VCaP (cell line): Measurements from ENCODE around the gene ZEB2.

ENCODE experiments used
- H3K27ac ChIP-seq: fragments of 450-650 bp; 2 replicates; pipeline ENCODE4 v1.5.1; 2017
- TF ChIP-seq, protein P1 (sequence below): fragments of 450-650 bp; conservative IDR thresholded peaks from 2 replicates; pipeline ENCODE4 v1.5.1; 2017; ENCODE audit warnings: mild to moderate bottlenecking, moderate library complexity

The ZEB2 gene

DNA sequence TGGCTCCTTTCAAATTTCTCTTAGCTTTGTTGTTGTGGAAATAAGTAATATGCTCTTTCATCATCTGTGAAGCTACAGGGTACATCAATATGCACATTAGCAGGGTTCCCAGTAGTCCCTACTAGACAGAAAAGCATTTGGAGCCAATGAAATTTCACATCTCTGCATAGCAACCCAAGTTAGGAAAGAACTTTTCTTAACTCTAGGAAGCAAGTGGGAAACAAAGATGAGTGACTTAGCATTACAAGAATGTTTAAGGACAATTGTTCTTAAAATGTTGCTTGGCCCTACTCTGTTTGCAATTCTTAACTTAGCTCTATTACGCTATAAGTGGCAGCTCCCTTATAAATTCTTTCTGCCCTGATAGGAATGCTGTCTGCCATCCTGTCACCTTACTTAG, 39.6 kb downstream of the ZEB2 start:
- H3K27ac ChIP-seq: no peak overlapping the region
- TF ChIP-seq, protein P1, sequence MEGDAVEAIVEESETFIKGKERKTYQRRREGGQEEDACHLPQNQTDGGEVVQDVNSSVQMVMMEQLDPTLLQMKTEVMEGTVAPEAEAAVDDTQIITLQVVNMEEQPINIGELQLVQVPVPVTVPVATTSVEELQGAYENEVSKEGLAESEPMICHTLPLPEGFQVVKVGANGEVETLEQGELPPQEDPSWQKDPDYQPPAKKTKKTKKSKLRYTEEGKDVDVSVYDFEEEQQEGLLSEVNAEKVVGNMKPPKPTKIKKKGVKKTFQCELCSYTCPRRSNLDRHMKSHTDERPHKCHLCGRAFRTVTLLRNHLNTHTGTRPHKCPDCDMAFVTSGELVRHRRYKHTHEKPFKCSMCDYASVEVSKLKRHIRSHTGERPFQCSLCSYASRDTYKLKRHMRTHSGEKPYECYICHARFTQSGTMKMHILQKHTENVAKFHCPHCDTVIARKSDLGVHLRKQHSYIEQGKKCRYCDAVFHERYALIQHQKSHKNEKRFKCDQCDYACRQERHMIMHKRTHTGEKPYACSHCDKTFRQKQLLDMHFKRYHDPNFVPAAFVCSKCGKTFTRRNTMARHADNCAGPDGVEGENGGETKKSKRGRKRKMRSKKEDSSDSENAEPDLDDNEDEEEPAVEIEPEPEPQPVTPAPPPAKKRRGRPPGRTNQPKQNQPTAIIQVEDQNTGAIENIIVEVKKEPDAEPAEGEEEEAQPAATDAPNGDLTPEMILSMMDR: no peak

DNA sequence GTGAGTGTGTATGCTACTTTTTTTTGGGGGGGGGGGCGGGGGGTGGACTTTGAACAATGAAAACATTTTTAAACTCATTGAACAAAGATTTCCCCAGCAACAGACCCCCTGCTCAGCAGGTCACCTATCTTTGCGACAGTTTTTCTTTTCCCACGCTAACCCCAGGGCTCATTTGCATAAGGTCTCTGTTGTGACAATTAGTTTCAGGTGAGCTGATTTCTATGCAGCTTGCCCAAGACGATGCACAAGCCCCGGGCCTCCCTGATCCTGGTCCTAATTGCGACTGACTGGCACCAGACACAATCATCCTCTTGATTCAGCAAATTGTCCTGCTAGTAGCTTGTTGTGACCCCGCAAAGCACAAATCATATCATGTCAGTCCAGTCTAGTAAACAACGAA, 40.3 kb downstream of the ZEB2 start:
- no peak overlapping the region for H3K27ac ChIP-seq
- TF ChIP-seq, protein P1: no peak

DNA sequence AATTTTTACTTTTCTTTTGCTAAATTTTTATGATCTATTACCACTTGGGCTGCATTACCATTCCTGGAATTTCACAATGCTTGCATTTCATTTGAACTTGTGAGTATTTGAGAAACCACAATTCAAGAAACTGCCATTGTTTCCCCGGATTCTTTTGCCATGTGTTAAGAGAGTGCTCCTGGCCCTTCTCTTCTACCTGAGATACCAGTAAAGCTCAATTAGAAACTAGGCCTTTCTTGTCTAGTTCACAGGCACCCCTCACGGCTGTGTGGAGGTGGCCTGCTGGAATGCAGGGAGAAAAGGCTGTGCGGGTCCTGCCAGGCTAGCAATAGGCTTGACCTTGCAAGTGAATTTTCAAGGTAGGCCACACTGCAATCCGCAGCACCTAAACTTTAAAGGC, 40.8 kb downstream of the ZEB2 start:
- TF ChIP-seq, protein P1: no peak
- no peak overlapping the region for H3K27ac ChIP-seq

DNA sequence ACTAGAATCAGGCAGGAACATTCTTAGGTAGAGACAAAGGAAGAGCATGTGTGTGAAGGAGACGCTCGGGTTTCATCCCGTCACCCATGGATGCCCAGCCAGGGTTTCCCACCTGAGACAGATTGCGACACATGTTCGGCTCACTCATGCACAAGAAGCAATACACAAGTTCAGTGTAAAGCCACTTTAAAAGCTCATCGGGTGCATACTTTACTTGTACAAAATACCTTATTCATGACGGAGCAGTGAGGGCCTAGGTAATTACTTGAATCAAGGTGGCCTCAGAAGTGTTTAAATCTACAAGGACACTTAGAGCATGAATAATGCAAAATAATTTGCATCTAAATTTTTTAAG, 42.0 kb downstream of the ZEB2 start:
- TF ChIP-seq, protein P1: no peak
- H3K27ac ChIP-seq: no peak overlapping the region

DNA sequence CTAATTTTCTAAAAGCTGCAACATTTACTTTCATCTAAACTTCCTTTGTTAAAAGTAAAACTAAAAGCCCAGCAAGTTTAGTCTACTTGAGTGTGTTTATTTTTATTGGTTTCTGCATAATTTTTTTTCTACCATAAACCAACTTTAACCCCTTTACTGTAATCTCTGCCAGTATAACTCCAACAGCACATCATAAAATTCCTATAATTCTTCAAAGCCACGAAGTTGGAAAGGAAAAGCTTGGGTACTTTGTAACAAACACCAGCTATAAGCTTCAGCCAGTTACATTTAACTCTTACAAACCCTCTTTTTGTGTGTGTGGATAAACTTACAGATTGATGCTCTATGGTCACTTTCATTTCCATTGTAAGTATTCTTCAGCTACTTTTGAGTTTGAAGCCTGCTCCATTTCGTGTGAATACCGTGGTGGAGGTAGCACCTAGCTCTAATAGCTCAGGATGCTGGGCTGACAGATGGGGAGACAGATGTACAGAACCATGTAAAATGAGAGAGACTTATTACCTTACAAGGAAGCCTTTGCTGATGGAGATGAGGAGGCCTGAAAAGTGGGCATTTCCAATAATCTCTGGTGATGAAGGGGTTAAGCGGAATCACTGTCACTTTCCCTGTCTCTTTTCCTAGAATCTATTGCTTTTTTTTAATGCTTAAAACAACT, 42.5 kb downstream of the ZEB2 start:
- H3K27ac ChIP-seq: no peak overlapping the region
- TF ChIP-seq, protein P1: no peak

DNA sequence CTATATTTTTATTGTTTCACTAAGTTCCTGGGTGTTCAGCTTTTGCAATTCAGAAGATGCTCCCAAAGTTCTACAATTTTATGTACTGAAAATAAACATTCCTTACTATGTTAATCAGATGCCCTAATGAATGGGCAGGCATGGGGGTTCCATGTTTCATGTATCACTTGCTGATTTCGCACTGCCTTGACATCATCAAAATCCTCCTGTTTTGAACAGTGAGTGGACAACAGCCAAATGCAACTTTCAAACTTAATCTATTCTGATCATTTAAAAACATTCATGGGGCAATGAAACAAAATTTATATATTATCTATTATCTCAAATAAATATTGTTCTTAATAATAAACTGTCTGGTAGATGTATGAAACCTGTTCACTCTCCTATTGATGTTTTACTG, 43.2 kb downstream of the ZEB2 start:
- TF ChIP-seq, protein P1: no peak
- no peak overlapping the region for H3K27ac ChIP-seq

DNA sequence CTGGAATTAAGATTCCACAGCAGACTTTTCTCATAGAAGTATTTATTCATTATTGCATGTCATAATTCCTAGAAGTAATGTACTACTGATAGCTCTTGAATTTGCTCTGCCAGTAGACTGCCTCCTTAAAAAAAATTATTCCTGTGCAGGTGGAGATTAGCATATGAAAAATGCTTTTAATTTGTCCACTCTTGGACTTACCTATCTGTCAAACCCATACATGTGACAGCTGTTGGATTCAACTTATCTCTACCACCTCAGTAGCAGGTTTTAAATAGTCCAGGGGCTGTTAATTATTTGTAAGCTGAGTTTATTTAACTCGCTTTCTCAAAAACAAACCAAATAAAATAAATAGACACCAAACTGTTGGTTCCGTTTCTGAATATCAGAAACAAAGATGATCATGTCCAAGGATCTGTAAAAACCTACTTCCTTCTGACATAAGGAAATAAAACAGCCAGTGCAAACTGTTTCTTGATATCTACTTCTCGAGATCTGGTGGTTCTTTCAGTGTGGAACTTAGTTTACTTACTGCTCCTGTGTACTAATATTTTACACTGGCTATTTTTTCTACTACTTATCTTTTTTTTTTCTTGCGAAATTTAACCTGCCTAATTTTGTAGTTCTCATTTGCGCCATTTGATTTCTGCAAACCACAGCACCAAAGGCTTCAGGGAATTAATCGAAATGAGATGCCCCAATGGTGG, 44.2 kb downstream of the ZEB2 start:
- no peak overlapping the region for H3K27ac ChIP-seq
- TF ChIP-seq, protein P1: no peak
